A673 (cell line): ENCODE measurements around the gene THSD4.

Source experiments
- CTCF ChIP-seq: fragments of 300-800, 200-600 bp; sonication (generic); conservative IDR thresholded peaks from 2 replicates; pipeline ENCODE4 v1.5.1; 2017; ENCODE audit warnings: low read depth, mild to moderate bottlenecking, antibody characterized with exemption, low read length, moderate library complexity, mixed read lengths
- EZH2 ChIP-seq: fragments of 200-600 bp; sonication (generic); IDR thresholded peaks from 2 replicates; pipeline ENCODE4 v1.6.1; 2017; ENCODE audit warnings: borderline replicate concordance, low read depth, mild to moderate bottlenecking, mixed read lengths, antibody characterized with exemption, low read length; ENCODE audit not compliant: poor library complexity, severe bottlenecking

- no peak for TF ChIP-seq EZH2
- TF ChIP-seq CTCF: no peak
Observed at GRCh38 chr15:71129669-71130068, 14.4 kb downstream of the THSD4 start.
